Cardiac ventricle fibroblast (primary cell): ENCODE data around the gene FCN1. TPM values are rescaled to one million over a fixed set of nuclear protein-coding genes. Genes with fewer than 3 reads are reported as not detected.

Experiments
- total RNA-seq: library from RNA; depleted of rRNA; stranded (reverse); fragments of >200 nt; gene quantifications from 2 replicates; pipeline ENCODE4 v1.2.3, GENCODE V29; 2015

The FCN1 gene
- not detected in 2 replicates for total RNA-seq

GRCh38 chr9:134917431-134918373 lies at the start of gene FCN1:
Gene FCN1 (minus strand): TSS chr9:134917912. CDS start chr9:134917871, 41 bp downstream.

DNA sequence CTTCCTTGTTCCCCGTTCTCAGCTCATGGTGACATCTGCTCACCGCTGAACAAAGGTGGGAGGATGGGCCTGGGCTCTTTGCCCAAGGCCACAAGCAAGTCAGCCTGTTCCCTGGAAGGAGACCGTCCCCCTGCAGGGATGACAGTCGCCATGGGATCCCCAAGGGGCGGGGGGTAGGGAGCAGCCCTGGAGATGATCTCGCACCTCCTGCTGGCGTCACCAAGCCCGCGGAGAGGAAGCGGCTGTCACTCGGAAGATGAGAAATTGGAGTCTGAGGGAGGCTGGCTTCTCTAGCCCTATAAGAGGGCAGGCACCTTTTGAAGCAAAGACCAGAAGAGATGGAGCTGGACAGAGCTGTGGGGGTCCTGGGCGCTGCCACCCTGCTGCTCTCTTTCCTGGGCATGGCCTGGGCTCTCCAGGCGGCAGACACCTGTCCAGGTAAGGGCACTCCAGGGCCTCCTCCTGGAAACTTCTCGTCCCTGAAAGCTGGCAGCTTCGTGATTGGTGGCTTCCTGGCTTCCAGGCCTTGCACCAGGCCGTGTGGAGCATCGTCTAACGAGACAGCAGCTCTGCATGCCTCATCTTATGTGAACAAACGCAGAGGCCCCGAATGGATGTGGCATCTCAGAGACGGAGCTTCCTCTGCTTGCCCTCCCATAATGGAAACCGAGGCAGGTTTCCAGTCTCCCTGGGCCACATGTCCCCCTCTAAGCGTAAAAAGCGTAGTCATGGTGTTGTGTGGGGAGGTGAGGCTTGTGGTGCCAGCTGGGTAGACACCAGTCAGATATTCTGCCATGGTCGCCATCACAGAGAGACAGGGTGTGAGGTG lies 37.0 kb downstream of the FCN1 start, which contains the start of gene FCN2:
TSS of gene FCN2 (plus strand) at position 327 of the 829 bp plus-strand sequence. CDS start at position 339, 12 bp downstream.

Other genes starting within 250 kb of the FCN1 start
- gene FCN2, start 37.1 kb downstream of the FCN1 start, total RNA-seq: not detected in 2 replicates
- gene OLFM1, start 169.8 kb upstream of the FCN1 start, total RNA-seq: 3.7 and 5.4 TPM in 2 replicates